GF-D8 (cell line): ENCODE measurements around the gene EYA3.
"Not testable (repeated sequence)": the region's sequence is repeated elsewhere in the genome, so short reads cannot be mapped to it uniquely, and the experiment has no call there.

ENCODE experiments used
- DNase-seq: peaks from one replicate; lab custom pipeline; 2025; lab: John Stamatoyannopoulos, UW

EYA3 gene

GRCh38 chr1:28028873-28029654 lies 59.3 kb downstream of the EYA3 start:
- DNase-seq, result no peak

GRCh38 chr1:28027660-28028059 lies 60.8 kb downstream of the EYA3 start:
- no peak for DNase-seq

GRCh38 chr1:28027238-28027637 lies 61.2 kb downstream of the EYA3 start:
- DNase-seq, result no peak

- no peak for DNase-seq
Measured at GRCh38 chr1:28026329-28026728, 62.1 kb downstream of the EYA3 start.

- DNase-seq, result no peak
Measured at GRCh38 chr1:28021064-28021463, 67.3 kb downstream of the EYA3 start.

GRCh38 chr1:28010969-28011368 lies 77.4 kb downstream of the EYA3 start:
- DNase-seq, result no peak

GRCh38 chr1:28003117-28003516 lies 85.3 kb downstream of the EYA3 start:
- DNase-seq, result not testable (repeated sequence)

- no peak for DNase-seq
Measured at GRCh38 chr1:28002600-28002999, 85.8 kb downstream of the EYA3 start.

GRCh38 chr1:27999055-27999454 lies 89.4 kb downstream of the EYA3 start:
- DNase-seq, result no peak

- DNase-seq, result not testable (repeated sequence)
Measured at GRCh38 chr1:27994526-27994925, 93.9 kb downstream of the EYA3 start.

GRCh38 chr1:27994060-27994459 lies 94.3 kb downstream of the EYA3 start:
- DNase-seq, result peak; percentile 82

GRCh38 chr1:27993241-27993640 lies 95.2 kb downstream of the EYA3 start:
- DNase-seq, result peak; percentile 83

GRCh38 chr1:27992276-27992675 lies 96.1 kb downstream of the EYA3 start:
- DNase-seq, result peak; percentile 33

- DNase-seq, result no peak
Measured at GRCh38 chr1:27990920-27991537, 97.4 kb downstream of the EYA3 start.

- no peak for DNase-seq
Measured at GRCh38 chr1:27981145-27981544, 107.3 kb downstream of the EYA3 start.

- DNase-seq, result no peak
Measured at GRCh38 chr1:27980216-27980845, 108.1 kb downstream of the EYA3 start.

GRCh38 chr1:27979859-27980201 lies 108.6 kb downstream of the EYA3 start:
- DNase-seq, result no peak

GRCh38 chr1:27979151-27979858 lies 109.1 kb downstream of the EYA3 start:
- DNase-seq, result peak; percentile 82

- DNase-seq, result no peak
Measured at GRCh38 chr1:27974417-27974781, 114.0 kb downstream of the EYA3 start.

- no peak for DNase-seq
Measured at GRCh38 chr1:27973771-27974416, 114.5 kb downstream of the EYA3 start.

- DNase-seq, result no peak
Measured at GRCh38 chr1:27972141-27972540, 116.3 kb downstream of the EYA3 start.

GRCh38 chr1:27971674-27972073 lies 116.7 kb downstream of the EYA3 start:
- no peak for DNase-seq
